H1 (cell line): Measurements from ENCODE around the gene HMGCS2. TPM values are rescaled to one million over a fixed set of nuclear protein-coding genes. Genes with fewer than 3 reads are reported as not detected.

ENCODE experiments used
- BCL11A ChIP-seq, 2 experiments: IDR thresholded peaks; one replicate each; pipeline ENCODE4 v1.6.1; 2011; ENCODE audit warnings: low read depth in 2 of 2, low read length in 2 of 2, mild to moderate bottlenecking in 2 of 2
- EGR1 ChIP-seq: IDR thresholded peaks from 2 replicates; pipeline ENCODE4 v1.6.1; 2011; ENCODE audit warnings: low read depth, low read length, borderline replicate concordance
- JUN ChIP-seq: IDR thresholded peaks from 2 replicates; pipeline ENCODE4 v1.6.1; 2011; ENCODE audit warnings: low read depth, mild to moderate bottlenecking, improper control_type of control experiment, low read length
- POU5F1 ChIP-seq: IDR thresholded peaks from 2 replicates; pipeline ENCODE4 v1.6.1; 2011; ENCODE audit warnings: low read depth, mild to moderate bottlenecking, low read length, moderate library complexity
- RNF2 ChIP-seq: fragments of 200-900, 300-1000 bp; sonication (generic); IDR thresholded peaks from 2 replicates; pipeline ENCODE4 v1.7.1; 2016; ENCODE audit warnings: borderline replicate concordance, low read depth, mild to moderate bottlenecking, antibody characterized with exemption, low read length; ENCODE audit not compliant: poor library complexity, severe bottlenecking; ENCODE audit errors: missing control alignments
- SIN3A ChIP-seq, 2 experiments: IDR thresholded peaks in 1 of 2; conservative IDR thresholded peaks in 1 of 2; 2 replicates each; pipeline ENCODE4 v1.6.1; 2011 to 2012; ENCODE audit warnings: low read length in 2 of 2, improper control_type of control experiment in 1 of 2, low read depth in 1 of 2, mild to moderate bottlenecking in 1 of 2
- SIRT6 ChIP-seq: IDR thresholded peaks from one replicate; pipeline ENCODE4 v1.7.1; 2012; ENCODE audit warnings: low read length, inconsistent platforms
- SRF ChIP-seq: IDR thresholded peaks from 2 replicates; pipeline ENCODE4 v1.6.1; 2011; ENCODE audit warnings: mild to moderate bottlenecking, low read depth, low read length, moderate library complexity
- TEAD4 ChIP-seq: IDR thresholded peaks from 2 replicates; pipeline ENCODE4 v1.6.1; 2012; ENCODE audit warnings: low read depth, low read length, inconsistent platforms, mixed read lengths
- USF2 ChIP-seq: IDR thresholded peaks from 2 replicates; pipeline ENCODE4 v1.6.1; 2011; ENCODE audit warnings: low read length, improper control_type of control experiment
- polyA plus RNA-seq, 7 experiments: library from polyadenylated mRNA; depleted of rRNA in 3 of 7; stranded (reverse) in 5 of 7; unstranded in 2 of 7; fragments of >200 nt in 5 of 7; fragments of 200-250 nt in 2 of 7; gene quantifications; 1 replicate in 5 of 7; 2 replicates in 1 of 7; 4 replicates in 1 of 7; pipeline versions ENCODE4 v1.2.1 to v1.2.3, GENCODE V29; 2011 to 2013; ENCODE audit warnings: missing spikeins in 2 of 7, mixed read lengths in 2 of 7
- total RNA-seq: library from RNA; stranded (reverse); fragmentation: NEBNext Ultra II Directional; extraction: Animal tissue kit (Norgen Biotek cat#: 25700); gene quantifications from 2 replicates; pipeline ENCODE4 v1.2.1, GENCODE V29; 2021

HMGCS2 gene
- total and polyA plus RNA-seq, 2 of the 8 experiments (the other 6 are each of a cell fraction or from before 2014, with no cell fraction given), result not detected

- TF ChIP-seq EGR1, result no peak
- TF ChIP-seq USF2, result no peak
- TF ChIP-seq RNF2, result no peak
- TF ChIP-seq POU5F1, result no peak
- TF ChIP-seq SIRT6, result no peak
- TF ChIP-seq SRF, result no peak
- no peak for TF ChIP-seq JUN
- no peak for TF ChIP-seq TEAD4
- no peak for TF ChIP-seq BCL11A (IDR thresholded peaks at IDR 0.05; ENCODE audit: low read depth in 2 of 2, low read length in 2 of 2)
- TF ChIP-seq SIN3A (conservative IDR thresholded peaks at IDR 0.05 in 1 of 2, IDR thresholded peaks at IDR 0.05 in 1 of 2; ENCODE audit: low read depth in 1 of 2, low read length in 2 of 2), result no peak
These were observed 10.3 kb upstream of the HMGCS2 start (continued) for GRCh38 chr1:119778886-119779560.
